ENCODE data around the gene OLFML3. TPM values are rescaled to one million over a fixed set of nuclear protein-coding genes. Genes with fewer than 3 reads are reported as not detected.

The OLFML3 gene
- total RNA-seq, 1 experiment from 2014 or later: 0.52 TPM

GRCh38 chr1:114026797-114027196 lies 47.5 kb downstream of the OLFML3 start:
- TF ChIP-seq EZH2 (IDR thresholded peaks at IDR 0.05; ENCODE audit: low read depth): no peak
- H3K79me2 ChIP-seq (ENCODE audit: low read depth): no peaks in the 10 kb centered on the region
- POLR2A ChIA-PET (ENCODE audit: unreplicated experiment): no interaction called here

More at GRCh38 chr1:114026797-114027196, 47.5 kb downstream of the OLFML3 start:
- Histone ChIP-seq H3K9me3 (ENCODE audit: insufficient read depth, low read depth) (no peaks in the 10 kb centered on the region), H3K4me1 (replicated peaks; ENCODE audit: insufficient read depth) (no peaks in the 10 kb centered on the region), H3F3A (ENCODE audit: insufficient read depth, low read depth) (no peaks in the 10 kb centered on the region; the same call in 1 of the 2 replicates), H2AFZ (no peak overlapping the region), H3K27ac (no peak overlapping the region), H4K20me1 (ENCODE audit: insufficient read depth) (no peaks in the 10 kb centered on the region), H3K27me3 (ENCODE audit: insufficient read depth, low read depth) (no peaks in the 10 kb centered on the region), H3K4me2 (no peak overlapping the region), H3K4me3 (no peak overlapping the region), H3K36me3 (ENCODE audit: low read depth) (no peaks in the 10 kb centered on the region), H3K9me2 (ENCODE audit: insufficient read depth) (no peaks in the 10 kb centered on the region)
- no peak for DNase-seq
- no TSS peak for BruUV-seq (replicated peaks)
- intact Hi-C loops (cut with micrococcal nuclease; ENCODE audit: unreplicated experiment): no loop called here
- CTCF ChIA-PET: no interaction called here

Other genes starting within 250 kb of the OLFML3 start
- 46.2 and 61.2 TPM in 2 replicates for gene PHTF1, start 220.0 kb upstream of the OLFML3 start, total RNA-seq (2021)
- gene RSBN1, start 167.0 kb upstream of the OLFML3 start, total RNA-seq (2021): 11.3 and 12.3 TPM in 2 replicates
- 0.11 TPM in 1 of 2 replicates, not detected in the other for gene PTPN22, start 107.8 kb upstream of the OLFML3 start, total RNA-seq (2021)
- gene BCL2L15, start 91.9 kb upstream of the OLFML3 start, total RNA-seq (2021): 0.15 TPM in 1 of 2 replicates, not detected in the other
- gene AP4B1, start 74.7 kb upstream of the OLFML3 start, total RNA-seq (2021): 10.0 and 11.7 TPM in 2 replicates
- gene DCLRE1B, start 74.1 kb upstream of the OLFML3 start, total RNA-seq (2021): 10.1 and 11.2 TPM in 2 replicates
- 20.0 and 26.3 TPM in 2 replicates for gene HIPK1, start 50.1 kb upstream of the OLFML3 start, total RNA-seq (2021)
- not detected in 2 replicates for gene SYT6, start 174.4 kb downstream of the OLFML3 start, total RNA-seq (2021)